Upper lobe of right lung (tissue), 1 donor: ENCODE data around the gene CDIPT. TPM values are rescaled to one million over a fixed set of nuclear protein-coding genes. Genes with fewer than 3 reads are reported as not detected.
"Not testable (repeated sequence)": the region's sequence is repeated elsewhere in the genome, so short reads cannot be mapped to it uniquely, and the experiment has no call there.

Experiments
- ATAC-seq: fragments of 200-7000 bp; cut with Tn5 transposase; one replicate; pipeline ENCODE4 v1.9.1; 2020; ENCODE audit warnings: mild to moderate bottlenecking, moderate library complexity
- DNase-seq: peaks from one replicate; pipeline ENCODE4 v3.0.0-alpha.2; 2020
- H3K27ac ChIP-seq: fragments of 200-600 bp; one replicate; pipeline ENCODE4 v1.8.0; 2022
- H3K27me3 ChIP-seq: fragments of 200-600 bp; one replicate; pipeline ENCODE4 v1.8.0; 2022; ENCODE audit warnings: mild to moderate bottlenecking
- H3K36me3 ChIP-seq: fragments of 200-600 bp; one replicate; pipeline ENCODE4 v1.8.0; 2022
- H3K4me1 ChIP-seq: fragments of 200-600 bp; one replicate; pipeline ENCODE4 v1.8.0; 2022
- H3K4me3 ChIP-seq: fragments of 200-600 bp; one replicate; pipeline ENCODE4 v1.8.0; 2022; ENCODE audit warnings: mild to moderate bottlenecking
- H3K9me3 ChIP-seq: fragments of 200-600 bp; one replicate; pipeline ENCODE4 v1.8.0; 2022
- CTCF ChIP-seq: fragments of 200-600 bp; IDR thresholded peaks from one replicate; pipeline ENCODE4 v1.8.0; 2022; ENCODE audit warnings: antibody characterized with exemption
- intact Hi-C: fragments of 100-400 bp; cut with DNase I; formaldehyde crosslinking; loops from one replicate; pipeline ENCODE4 v1.11.0; 2022
- long read RNA-seq: library from polyadenylated mRNA; unstranded; transcript quantifications from one replicate; pipeline ENCODE4 v2.0.0, GENCODE V29; 2021
- total RNA-seq: library from RNA; stranded (reverse); fragmentation: NEBNext Ultra II Directional; extraction: Animal tissue kit (Norgen Biotek cat#: 25700); gene quantifications from one replicate; pipeline ENCODE4 v1.2.1, GENCODE V29; 2021
- donor health status: DM: no; HTN: yes; CAD: no; lungs with severe emphysema.

CDIPT gene
- 83.2 TPM for total RNA-seq
- long read RNA-seq, transcript CDIPT-207 (5 exons, 1,671 nt) = minor isoform, 8 of 207 reads
- long read RNA-seq, transcript CDIPT-201 (6 exons, 2,353 nt) = major isoform, 164 of 207 reads
- long read RNA-seq, partial matches to known transcripts = 25 of 207 reads
- long read RNA-seq, other reads (novel, unspliced or antisense) = 4 of 207 reads

GRCh38 chr16:29862884-29863668 lies at the start of gene CDIPT:
TSS of gene CDIPT (minus strand) at chr16:29863226. CDS start at chr16:29862857, 369 bp downstream.
- no peaks in the 10 kb centered on the region for H3K9me3 ChIP-seq
- H3K36me3 ChIP-seq = peaks cover 32% of the 10 kb centered on the region
- intact Hi-C loops = no loop called here
- ATAC-seq (peak; percentile 98), DNase-seq (peak; percentile 94)
- peak within 1 kb of the TSS; percentile 100 for H3K27ac ChIP-seq
- peaks cover 16% of the 10 kb centered on the region for H3K4me1 ChIP-seq
- TF ChIP-seq CTCF = peak; percentile 54
- H3K4me3 ChIP-seq = peak within 1 kb of the TSS; percentile 91
- H3K27me3 ChIP-seq = no peaks in the 10 kb centered on the region

- no peak for ATAC-seq
- H3K36me3 ChIP-seq = peaks cover 8% of the 10 kb centered on the region
- intact Hi-C loops = no loop called here
- no peak overlapping the region for H3K4me3 ChIP-seq
- no peak overlapping the region for H3K27ac ChIP-seq
- no peaks in the 10 kb centered on the region for H3K27me3 ChIP-seq
- DNase-seq = peak; percentile 55
- H3K4me1 ChIP-seq = no peaks in the 10 kb centered on the region
- no peak for TF ChIP-seq CTCF
- no peaks in the 10 kb centered on the region for H3K9me3 ChIP-seq
These were observed 49.1 kb upstream of the CDIPT start for GRCh38 chr16:29912087-29912486.

- TF ChIP-seq CTCF = no peak
- H3K36me3 ChIP-seq = peaks cover 4% of the 10 kb centered on the region
- peak; percentile 62 for DNase-seq
- no peaks in the 10 kb centered on the region for H3K9me3 ChIP-seq
- H3K4me3 ChIP-seq = no peak overlapping the region
- ATAC-seq = no peak
- no peaks in the 10 kb centered on the region for H3K4me1 ChIP-seq
- no peaks in the 10 kb centered on the region for H3K27me3 ChIP-seq
- intact Hi-C loops = no loop called here
- H3K27ac ChIP-seq = no peak overlapping the region
These were observed 48.6 kb upstream of the CDIPT start for GRCh38 chr16:29911676-29912010.

- DNase-seq (peak; percentile 48), ATAC-seq (no peak)
- H3K4me3 ChIP-seq = no peak overlapping the region
- H3K4me1 ChIP-seq = no peaks in the 10 kb centered on the region
- intact Hi-C loops = no loop called here
- H3K27ac ChIP-seq = no peak overlapping the region
- no peaks in the 10 kb centered on the region for H3K9me3 ChIP-seq
- H3K36me3 ChIP-seq = no peaks in the 10 kb centered on the region
- H3K27me3 ChIP-seq = no peaks in the 10 kb centered on the region
- no peak for TF ChIP-seq CTCF
These were observed 48.0 kb upstream of the CDIPT start for GRCh38 chr16:29910819-29911675.

GRCh38 chr16:29909851-29910250 lies 46.8 kb upstream of the CDIPT start:
- ATAC-seq, H3K4me3 ChIP-seq, DNase-seq, H3K9me3 ChIP-seq, H3K27me3 ChIP-seq, H3K27ac ChIP-seq, intact Hi-C loops, H3K36me3 ChIP-seq, H3K4me1 ChIP-seq: not testable (repeated sequence)

- DNase-seq (no peak), ATAC-seq (no peak)
- Histone ChIP-seq H3K27ac (no peak overlapping the region), H3K4me3 (no peak overlapping the region), H3K9me3 (no peaks in the 10 kb centered on the region), H3K27me3 (no peaks in the 10 kb centered on the region), H3K36me3 (no peaks in the 10 kb centered on the region), H3K4me1 (no peaks in the 10 kb centered on the region)
- TF ChIP-seq CTCF = no peak
- intact Hi-C loops = no loop called here
These were observed 46.4 kb upstream of the CDIPT start for GRCh38 chr16:29909391-29909790.
